Activated CD8-positive, alpha-beta T cell treated with anti-CD3 and anti-CD28 coated beads, Interleukin-2, amount 10 ng/mL, durations not matched to agents 7 days and 5 days (primary cell): Measurements from ENCODE around the gene VAC14. TPM values are rescaled to one million over a fixed set of nuclear protein-coding genes. Genes with fewer than 3 reads are reported as not detected.
"Not testable (repeated sequence)": the region's sequence is repeated elsewhere in the genome, so short reads cannot be mapped to it uniquely, and the experiment has no call there.

Source experiments
- ATAC-seq: fragments of 150-1000 bp; cut with Tn5 transposase; one replicate; pipeline ENCODE4 v1.10.0; 2021; ENCODE audit warnings: moderate library complexity
- CTCF ChIA-PET: fragments of 350-600 bp; sonication (Branson Sonifier 250); formaldehyde crosslinking; loops from one replicate; lab custom pipeline; 2021; ENCODE audit warnings: antibody characterized with exemption; lab: Charles Lee
- POLR2A ChIA-PET: fragments of 350-600 bp; sonication (Branson Sonifier 250); formaldehyde crosslinking; loops from one replicate; lab custom pipeline; 2021; ENCODE audit warnings: antibody characterized with exemption; lab: Charles Lee
- DNase-seq: peaks from one replicate; pipeline ENCODE4 v3.0.0-alpha.2; 2020
- H3K27ac Mint-ChIP-seq: one replicate; pipeline ENCODE4 v1.8.0; 2021; ENCODE audit warnings: mild to moderate bottlenecking, mixed read lengths
- H3K27me3 Mint-ChIP-seq: one replicate; pipeline ENCODE4 v1.8.0; 2021; ENCODE audit warnings: low read depth, mixed read lengths
- H3K36me3 Mint-ChIP-seq: one replicate; pipeline ENCODE4 v1.8.0; 2021; ENCODE audit warnings: low read depth, mixed read lengths
- H3K4me1 Mint-ChIP-seq: one replicate; pipeline ENCODE4 v1.8.0; 2021; ENCODE audit warnings: low read depth, mixed read lengths
- H3K4me3 Mint-ChIP-seq: one replicate; pipeline ENCODE4 v1.8.0; 2021; ENCODE audit warnings: mild to moderate bottlenecking, mixed read lengths
- H3K9me3 Mint-ChIP-seq: one replicate; pipeline ENCODE4 v1.8.0; 2022; ENCODE audit warnings: mixed read lengths; ENCODE audit not compliant: insufficient read depth
- total RNA-seq, 2 experiments: library from RNA; stranded (reverse); gene quantifications; one replicate each; pipeline ENCODE4 v1.2.3, GENCODE V29; 2021

The VAC14 gene
- total RNA-seq, 2 experiments from 2014 or later: 35.2 to 37.9 TPM

DNA sequence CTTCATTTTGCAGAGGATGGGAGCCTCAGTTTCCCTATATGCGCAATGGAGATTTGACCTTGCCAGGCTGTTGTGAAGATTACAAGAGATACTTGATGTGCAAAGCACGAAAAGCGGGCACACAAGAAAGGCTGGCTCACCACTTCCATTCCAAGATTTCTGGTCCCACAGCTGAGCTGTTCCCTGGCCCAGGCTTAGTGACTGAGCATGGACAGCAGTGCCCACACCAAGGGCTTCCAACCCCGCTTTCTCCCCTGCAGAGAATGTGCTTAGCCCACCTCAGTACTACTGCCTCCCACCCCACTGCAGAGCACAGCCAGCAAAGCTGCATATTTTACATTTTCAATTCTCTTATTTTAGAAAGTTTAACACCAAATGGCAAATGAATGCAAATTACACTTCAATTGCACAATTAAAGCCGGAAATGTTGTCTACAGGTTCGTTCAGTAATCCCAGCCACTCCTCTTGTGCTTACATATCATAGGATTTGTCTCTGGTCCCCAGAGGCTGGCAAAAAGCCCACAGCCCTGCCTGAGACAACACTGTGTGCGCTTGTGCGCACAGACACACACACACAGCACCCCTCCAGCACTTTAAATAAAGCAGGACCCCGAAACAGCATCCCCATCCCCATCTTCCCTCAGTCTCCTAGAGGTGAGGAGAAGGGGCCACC lies 51.8 kb downstream of the VAC14 start:
- Mint-ChIP-seq H3K4me1 (peaks cover 51% of the 10 kb centered on the region), H3K27ac (peak overlapping the region; percentile 55), H3K27me3 (no peaks in the 10 kb centered on the region), H3K4me3 (no peak overlapping the region), H3K9me3 (no peaks in the 10 kb centered on the region), H3K36me3 (peaks cover 15% of the 10 kb centered on the region)
- DNase-seq: no peak
- no peak for ATAC-seq
- ChIA-PET POLR2A (interaction anchor here (1.0 to 1.5 kb wide), 2 partner anchors 11 to 12 kb away, joined by 3 read pairs; no protein-coding TSS in a partner anchor), CTCF (interaction anchor here (1.1 to 5.4 kb wide), 3 partner anchors 10 to 21 kb away, joined by 6 to 23 read pairs (median 7); no protein-coding TSS in a partner anchor)

DNA sequence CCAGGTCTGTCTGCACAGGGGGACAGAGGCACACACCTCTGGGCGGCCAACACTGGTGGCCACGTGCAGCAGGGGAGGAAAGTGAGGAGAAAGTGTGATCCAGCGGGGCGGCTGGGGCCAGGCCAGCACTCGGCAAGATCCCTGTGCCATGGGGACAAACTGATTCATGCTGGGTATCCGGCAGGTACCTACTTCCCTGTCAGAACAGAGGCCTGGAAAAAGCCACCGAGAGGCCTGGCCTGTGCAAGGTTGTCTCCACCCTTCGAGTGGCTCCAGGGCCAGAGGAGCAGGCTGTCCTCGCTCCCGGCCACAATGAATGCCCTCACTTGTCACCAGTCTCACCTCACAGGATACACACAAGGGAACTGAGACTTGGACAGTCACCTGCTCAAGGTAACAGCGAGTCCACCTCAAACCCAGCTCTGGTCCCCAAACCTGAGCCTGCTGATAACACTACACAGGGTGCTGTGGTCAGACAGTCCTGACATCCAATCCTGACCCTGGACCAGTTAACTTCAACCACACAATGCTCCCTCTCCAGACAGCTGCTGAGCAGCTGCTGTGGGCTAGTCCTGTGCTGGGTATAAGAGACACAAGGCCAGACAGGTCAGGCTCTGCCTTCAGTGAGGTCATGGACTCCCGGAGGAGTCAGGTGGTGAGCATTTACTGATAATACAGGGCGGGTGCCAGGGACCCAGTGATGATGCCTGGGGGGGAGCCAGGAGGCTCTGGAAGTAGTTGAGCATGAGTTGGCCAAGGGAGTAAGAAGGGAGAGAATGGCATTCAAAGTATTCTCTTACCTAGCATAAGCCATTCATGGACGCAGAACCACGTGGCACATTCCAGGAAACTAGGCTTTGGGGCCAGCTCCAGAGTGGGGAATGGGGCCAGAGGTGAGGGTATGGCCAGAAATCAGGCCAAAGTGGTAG lies 53.0 kb downstream of the VAC14 start:
- ChIA-PET CTCF (interaction anchor here (1.4 to 5.4 kb wide), 2 partner anchors 9 to 23 kb away, joined by 6 to 23 read pairs; no protein-coding TSS in a partner anchor), POLR2A (interaction anchor here (1.1 kb wide), 1 partner anchor 11 kb away, joined by 3 read pairs; no protein-coding TSS in a partner anchor)
- no peak overlapping the region for H3K4me3 Mint-ChIP-seq
- ATAC-seq (no peak), DNase-seq (no peak)
- peaks cover 56% of the 10 kb centered on the region for H3K4me1 Mint-ChIP-seq
- H3K36me3 Mint-ChIP-seq: peaks cover 26% of the 10 kb centered on the region
- H3K9me3 Mint-ChIP-seq: peaks cover 4% of the 10 kb centered on the region
- H3K27ac Mint-ChIP-seq: peak overlapping the region; percentile 58
- no peaks in the 10 kb centered on the region for H3K27me3 Mint-ChIP-seq

DNA sequence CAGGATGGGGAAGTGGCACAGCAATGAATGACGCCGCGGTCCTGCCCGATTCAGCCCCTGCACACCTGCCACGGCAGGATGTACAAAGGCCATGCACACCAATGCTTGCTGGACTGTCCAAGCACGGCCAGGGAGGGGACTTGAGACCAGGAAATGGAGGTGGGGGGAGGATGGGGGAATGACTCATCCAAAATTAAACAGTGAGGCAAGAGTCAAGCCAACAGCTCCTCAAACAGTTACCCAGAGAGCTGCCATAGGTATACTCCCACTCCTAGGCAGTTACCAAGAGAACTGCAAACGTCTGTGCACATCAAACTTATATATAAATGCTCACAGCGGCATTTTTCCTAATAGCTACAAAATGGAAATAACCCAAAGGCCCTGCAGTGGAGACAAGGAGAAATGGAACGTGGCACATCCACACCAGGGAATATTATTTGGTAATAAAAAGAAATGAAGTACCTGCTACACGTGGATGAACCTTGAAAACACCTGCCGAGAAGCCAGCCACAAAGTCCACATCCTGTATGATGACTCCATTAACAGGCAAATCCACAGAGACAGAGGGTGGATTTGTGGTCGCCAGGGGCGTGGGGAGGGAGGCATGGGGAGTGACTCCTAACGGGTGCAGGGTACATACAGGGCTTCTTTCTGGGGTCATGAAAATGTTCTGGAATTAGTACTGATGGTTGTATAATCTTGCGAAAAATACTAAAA lies 54.1 kb downstream of the VAC14 start:
- ChIA-PET CTCF (interaction anchor here (0.7 to 1.5 kb wide), 3 partner anchors 9 to 67 kb away, joined by 3 to 8 read pairs (median 3); no protein-coding TSS in a partner anchor), POLR2A (interaction anchor here (1.5 kb wide), 1 partner anchor 366 kb away, joined by 4 read pairs; no protein-coding TSS in a partner anchor)

DNA sequence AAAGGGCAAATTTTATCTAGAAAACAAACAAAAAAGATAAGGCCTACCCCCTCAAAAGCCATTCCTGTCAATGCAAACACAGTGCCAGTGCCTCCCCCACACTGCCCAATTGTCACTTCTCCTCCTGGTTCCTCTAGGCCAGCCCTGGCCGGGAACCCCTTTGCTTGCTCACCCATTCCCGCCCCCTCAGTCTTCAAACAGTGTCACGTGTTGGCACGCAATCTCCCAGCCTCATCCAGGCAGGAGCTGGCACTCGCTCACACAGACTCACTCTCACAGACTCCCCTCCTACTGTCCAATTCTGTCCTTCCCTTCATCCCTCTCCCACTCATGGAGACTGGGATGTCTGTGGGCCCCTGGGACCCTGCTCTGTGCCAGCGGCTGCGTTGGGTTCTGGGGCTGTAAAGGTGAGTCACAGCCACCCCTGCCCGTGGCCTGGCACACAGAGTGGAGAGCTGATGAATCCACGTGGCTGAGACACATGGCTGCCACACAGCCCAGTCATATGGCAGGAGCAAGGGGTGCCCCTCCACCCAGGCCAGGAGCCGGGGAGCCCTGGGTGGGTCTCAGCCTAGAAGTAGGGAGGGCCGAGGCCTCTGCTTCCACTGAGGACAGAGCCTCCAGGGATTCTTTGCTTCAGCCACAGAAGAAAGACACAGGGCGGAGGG lies 54.8 kb downstream of the VAC14 start:
- Mint-ChIP-seq H3K36me3 (peaks cover 35% of the 10 kb centered on the region), H3K4me3 (no peak overlapping the region), H3K4me1 (peaks cover 61% of the 10 kb centered on the region), H3K9me3 (peaks cover 4% of the 10 kb centered on the region), H3K27ac (peak overlapping the region; percentile 77), H3K27me3 (no peaks in the 10 kb centered on the region)
- ChIA-PET POLR2A (interaction anchor here (1.5 kb wide), 1 partner anchor 365 kb away, joined by 4 read pairs; no protein-coding TSS in a partner anchor), CTCF (interaction anchor here (0.9 to 1.5 kb wide), 3 partner anchors 8 to 67 kb away, joined by 3 to 8 read pairs (median 5); no protein-coding TSS in a partner anchor)
- ATAC-seq (peak; percentile 14), DNase-seq (no peak)

More for the DNA sequence above, 54.1 kb downstream of the VAC14 start:
- no peaks in the 10 kb centered on the region for H3K27me3 Mint-ChIP-seq
- peaks cover 4% of the 10 kb centered on the region for H3K9me3 Mint-ChIP-seq
- ATAC-seq (peak; percentile 52), DNase-seq (peak; percentile 74)
- H3K27ac Mint-ChIP-seq: peak overlapping the region; percentile 77
- H3K4me1 Mint-ChIP-seq: peaks cover 56% of the 10 kb centered on the region
- peak overlapping the region; percentile 15 for H3K4me3 Mint-ChIP-seq
- H3K36me3 Mint-ChIP-seq: peaks cover 31% of the 10 kb centered on the region

DNA sequence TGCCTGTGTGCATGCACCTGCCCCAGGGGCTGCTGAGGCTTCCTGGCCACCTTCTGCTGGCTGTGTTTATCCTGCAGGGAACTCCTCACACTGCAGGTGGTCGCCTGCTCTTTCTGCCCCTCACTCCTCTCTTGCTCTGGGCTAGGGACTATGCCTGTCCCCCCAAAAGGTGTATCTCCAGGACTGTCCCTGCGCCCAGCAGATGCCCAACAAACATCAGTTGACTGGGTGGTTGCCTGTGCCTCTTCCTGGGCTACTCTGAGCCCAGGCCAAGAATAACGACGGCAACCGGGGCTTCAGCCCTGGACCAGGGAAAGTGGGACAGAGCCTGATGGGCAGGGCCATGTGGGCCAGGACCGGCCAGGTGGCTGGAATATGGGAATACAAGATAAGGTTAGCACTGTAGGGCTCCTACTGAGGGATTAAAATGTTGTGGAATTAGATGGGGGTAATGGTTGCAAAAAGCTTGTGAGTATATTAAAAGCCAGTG lies 55.4 kb downstream of the VAC14 start:
- ChIA-PET CTCF (interaction anchor here (1.1 to 1.5 kb wide), 2 partner anchors 7 to 25 kb away, joined by 5 to 8 read pairs; no protein-coding TSS in a partner anchor), POLR2A (interaction anchor here (1.5 kb wide), 1 partner anchor 365 kb away, joined by 4 read pairs; no protein-coding TSS in a partner anchor)
- Mint-ChIP-seq H3K36me3 (peaks cover 39% of the 10 kb centered on the region), H3K27me3 (no peaks in the 10 kb centered on the region), H3K4me3 (no peak overlapping the region), H3K4me1 (peaks cover 61% of the 10 kb centered on the region), H3K27ac (peak overlapping the region; percentile 25), H3K9me3 (peaks cover 4% of the 10 kb centered on the region)
- DNase-seq (no peak), ATAC-seq (no peak)

DNA sequence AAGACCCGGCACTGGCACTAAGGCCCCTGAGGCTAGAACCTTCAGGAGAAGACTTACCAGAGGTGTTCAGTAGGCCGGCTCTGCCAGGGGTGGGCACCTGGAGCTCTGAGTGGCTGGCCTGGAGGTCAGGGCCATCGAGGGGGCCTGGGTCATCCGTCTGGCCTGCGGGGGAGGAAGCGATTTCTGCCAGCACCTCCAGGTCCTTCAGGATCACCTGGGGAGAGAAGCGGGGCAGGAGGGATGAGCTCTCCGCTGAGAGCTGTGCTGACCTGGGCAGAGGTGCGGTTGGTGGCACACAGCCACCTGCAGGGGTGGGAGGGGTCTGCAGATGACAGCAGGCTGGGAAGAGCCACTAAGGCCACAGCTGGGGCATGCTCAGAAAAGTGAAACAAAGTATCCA lies 56.6 kb downstream of the VAC14 start:
- H3K4me3 Mint-ChIP-seq: no peak overlapping the region
- ATAC-seq (no peak), DNase-seq (no peak)
- H3K9me3 Mint-ChIP-seq: peaks cover 4% of the 10 kb centered on the region
- peaks cover 66% of the 10 kb centered on the region for H3K4me1 Mint-ChIP-seq
- H3K36me3 Mint-ChIP-seq: peaks cover 39% of the 10 kb centered on the region
- H3K27me3 Mint-ChIP-seq: no peaks in the 10 kb centered on the region
- ChIA-PET CTCF (no interaction called here), POLR2A (interaction anchor here (0.6 kb wide), 1 partner anchor 78 kb away, joined by 3 read pairs; no protein-coding TSS in a partner anchor)
- no peak overlapping the region for H3K27ac Mint-ChIP-seq

DNA sequence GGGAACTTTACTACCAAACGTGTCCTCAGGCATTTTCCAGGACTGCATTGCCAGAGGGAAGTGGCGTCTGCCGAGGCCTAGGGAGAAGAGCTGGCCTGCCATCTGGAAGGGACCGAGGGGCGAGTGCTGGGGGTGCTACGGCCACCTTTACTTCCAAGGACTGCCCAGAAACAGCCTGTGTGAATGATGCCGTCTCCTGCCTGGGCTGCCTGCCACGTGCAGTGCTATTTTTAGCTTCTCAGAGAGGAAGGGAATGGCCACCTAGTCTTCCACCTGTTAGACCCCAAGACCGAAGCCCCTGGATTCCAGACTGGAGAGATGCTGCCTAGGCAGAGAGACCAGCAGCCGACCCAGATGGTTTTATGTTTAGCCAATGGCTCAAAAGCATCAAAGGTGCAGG lies 57.2 kb downstream of the VAC14 start:
- H3K4me1 Mint-ChIP-seq: peaks cover 68% of the 10 kb centered on the region
- no peak overlapping the region for H3K27ac Mint-ChIP-seq
- ChIA-PET POLR2A (no interaction called here), CTCF (interaction anchor here (1.5 kb wide), 1 partner anchor 27 kb away, joined by 9 read pairs; no protein-coding TSS in a partner anchor)
- ATAC-seq: no peak
- DNase-seq: no peak
- H3K9me3 Mint-ChIP-seq: peaks cover 4% of the 10 kb centered on the region
- peaks cover 42% of the 10 kb centered on the region for H3K36me3 Mint-ChIP-seq
- no peak overlapping the region for H3K4me3 Mint-ChIP-seq
- H3K27me3 Mint-ChIP-seq: no peaks in the 10 kb centered on the region

DNA sequence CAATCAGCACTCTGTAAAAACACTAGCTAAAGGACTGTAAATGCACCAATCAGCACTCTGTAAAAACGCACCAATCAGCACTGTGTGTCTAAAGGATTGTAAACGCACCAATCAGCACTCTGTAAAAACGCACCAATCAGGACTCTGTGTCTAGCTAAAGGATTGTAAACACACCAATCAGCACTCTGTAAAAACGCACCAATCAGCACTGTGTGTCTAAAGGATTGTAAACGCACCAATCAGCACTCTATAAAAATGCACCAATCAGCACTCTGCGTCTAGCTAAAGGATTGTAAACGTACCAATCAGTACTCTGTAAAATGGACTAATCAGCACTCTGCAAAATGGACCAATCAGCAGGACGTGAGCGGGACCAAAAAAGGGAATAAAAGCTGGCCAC lies 58.0 kb downstream of the VAC14 start:
- H3K9me3 Mint-ChIP-seq, ATAC-seq, H3K27me3 Mint-ChIP-seq, H3K4me3 Mint-ChIP-seq, POLR2A ChIA-PET, H3K27ac Mint-ChIP-seq, DNase-seq: not testable (repeated sequence)
- CTCF ChIA-PET: interaction anchor here (1.5 kb wide), 1 partner anchor 28 kb away, joined by 9 read pairs; no protein-coding TSS in a partner anchor
- peaks cover 72% of the 10 kb centered on the region for H3K4me1 Mint-ChIP-seq
- peaks cover 43% of the 10 kb centered on the region for H3K36me3 Mint-ChIP-seq

DNA sequence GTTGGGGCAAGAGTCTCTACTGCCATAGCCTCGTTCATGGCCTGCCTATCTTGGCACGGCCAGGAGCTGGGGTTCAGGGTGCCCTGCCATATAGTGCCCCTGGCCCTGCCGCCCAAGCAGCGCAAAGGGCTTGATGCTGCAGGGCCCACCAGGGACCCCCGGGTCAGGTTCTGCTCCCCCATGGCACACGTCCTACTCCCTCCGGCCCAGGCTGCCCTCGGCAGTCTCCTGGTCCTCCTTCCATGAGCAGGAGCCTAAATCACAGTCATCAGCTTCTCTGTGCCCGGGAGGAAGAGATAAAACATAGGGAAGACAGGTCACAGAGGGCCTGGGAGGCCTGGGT lies 59.2 kb downstream of the VAC14 start:
- ChIA-PET CTCF (interaction anchor here (0.9 to 1.4 kb wide), 3 partner anchors 12 to 30 kb away, joined by 3 to 4 read pairs (median 3); no protein-coding TSS in a partner anchor), POLR2A (no interaction called here)
- no peak overlapping the region for H3K4me3 Mint-ChIP-seq
- H3K9me3 Mint-ChIP-seq: peaks cover 4% of the 10 kb centered on the region
- no peaks in the 10 kb centered on the region for H3K27me3 Mint-ChIP-seq
- peaks cover 72% of the 10 kb centered on the region for H3K4me1 Mint-ChIP-seq
- peaks cover 42% of the 10 kb centered on the region for H3K36me3 Mint-ChIP-seq
- no peak overlapping the region for H3K27ac Mint-ChIP-seq
- ATAC-seq (no peak), DNase-seq (no peak)
